B cell (primary cell): Measurements from ENCODE around the gene BBX. TPM values are rescaled to one million over a fixed set of nuclear protein-coding genes. Genes with fewer than 3 reads are reported as not detected.
A peak's percentile ranks its signal among the peaks of the same experiment; 100 is the strongest.

Experiments used
- ATAC-seq: fragments of 200-7000 bp; cut with Tn5 transposase; one replicate; pipeline ENCODE4 v1.10.0; 2021; ENCODE audit warnings: low read depth, mild to moderate bottlenecking, moderate number of reproducible peaks, moderate library complexity
- CTCF ChIA-PET: fragments of 350-600 bp; sonication (Branson Sonifier 250); formaldehyde crosslinking; loops from one replicate; lab custom pipeline; 2021; ENCODE audit warnings: antibody characterized with exemption, inconsistent platforms; lab: Charles Lee
- POLR2A ChIA-PET: fragments of 350-600 bp; sonication (Branson Sonifier 250); formaldehyde crosslinking; loops from one replicate; lab custom pipeline; 2021; ENCODE audit warnings: antibody characterized with exemption; lab: Charles Lee
- DNase-seq: peaks from one replicate; pipeline ENCODE4 v3.0.0; 2013
- H2AFZ ChIP-seq: 2 replicates; pipeline ENCODE4 v1.6.1; 2012; ENCODE audit warnings: mild to moderate bottlenecking, low read depth, low read length; ENCODE audit not compliant: insufficient read depth, poor library complexity, severe bottlenecking
- H3K27ac ChIP-seq, 2 donors: 1 replicate in 1 of 2; 2 replicates in 1 of 2; pipeline ENCODE4 v1.5.1; 2012 to 2013; ENCODE audit warnings: low read length in 2 of 2, mild to moderate bottlenecking in 2 of 2, moderate library complexity in 1 of 2
- H3K27me3 ChIP-seq, 4 experiments: fragments of 200-600 bp in 1 of 4; sonication (generic) in 1 of 4; replicated peaks in 1 of 4; 1 replicate in 2 of 4; 2 replicates in 2 of 4; pipeline versions ENCODE4 v1.6.1 to v1.7.0; 2013 to 2016; ENCODE audit warnings: low read length in 3 of 4, mild to moderate bottlenecking in 2 of 4, mixed read lengths in 1 of 4, moderate library complexity in 1 of 4; ENCODE audit not compliant: insufficient read depth in 4 of 4, control insufficient read depth in 3 of 4; ENCODE audit errors: control extremely low read depth in 1 of 4
- H3K36me3 ChIP-seq, 2 experiments: replicated peaks in 1 of 2; 1 replicate in 1 of 2; 2 replicates in 1 of 2; pipeline versions ENCODE4 v1.6.1 to v1.7.1; 2013; ENCODE audit warnings: low read length in 1 of 2; ENCODE audit not compliant: insufficient read depth in 2 of 2, control insufficient read depth in 1 of 2; ENCODE audit errors: control extremely low read depth in 1 of 2, extremely low read depth in 1 of 2
- H3K4me1 ChIP-seq, 2 donors: fragments of 200-600 bp in 1 of 2; sonication (generic) in 1 of 2; 1 replicate in 1 of 2; 2 replicates in 1 of 2; pipeline versions ENCODE4 v1.5.1 to v1.6.1; 2013 to 2017; ENCODE audit warnings: low read length in 2 of 2; ENCODE audit not compliant: control insufficient read depth in 2 of 2, insufficient read depth in 2 of 2
- H3K4me2 ChIP-seq: replicated peaks from 2 replicates; pipeline ENCODE3; 2012; ENCODE audit warnings: mild to moderate bottlenecking, low read depth, low read length; ENCODE audit not compliant: poor library complexity, severe bottlenecking
- H3K4me3 ChIP-seq, 5 experiments: fragments of 200-600 bp in 1 of 5; sonication (generic) in 1 of 5; 1 replicate in 3 of 5; 2 replicates in 2 of 5; pipeline versions ENCODE4 v1.5.1 to v1.7.0; 2011 to 2016; ENCODE audit warnings: low read length in 4 of 5, mild to moderate bottlenecking in 4 of 5, low read depth in 2 of 5, control low read depth in 1 of 5, moderate library complexity in 1 of 5; ENCODE audit not compliant: insufficient read depth in 1 of 5; ENCODE audit errors: control extremely low read depth in 1 of 5, extremely low read depth in 1 of 5
- H3K79me2 ChIP-seq: fragments of 200-600 bp; sonication (generic); one replicate; pipeline ENCODE4 v1.6.0; 2016; ENCODE audit warnings: low read length; ENCODE audit not compliant: control insufficient read depth, insufficient read depth
- H3K9ac ChIP-seq: fragments of 200-600 bp; sonication (generic); 2 replicates; pipeline ENCODE4 v1.6.1; 2017; ENCODE audit warnings: mild to moderate bottlenecking, low read length, moderate library complexity
- H3K9me3 ChIP-seq, 3 donors: one replicate each; pipeline versions ENCODE4 v1.6.1 to v1.7.1; 2013; ENCODE audit warnings: low read length in 2 of 3; ENCODE audit not compliant: control insufficient read depth in 2 of 3, insufficient read depth in 1 of 3; ENCODE audit errors: control extremely low read depth in 1 of 3
- H4K20me1 ChIP-seq: 2 replicates; pipeline ENCODE4 v1.6.0; 2012; ENCODE audit warnings: mild to moderate bottlenecking, low read length; ENCODE audit not compliant: insufficient read depth, control insufficient read depth, poor library complexity, severe bottlenecking
- H3K27ac Mint-ChIP-seq: one replicate; pipeline ENCODE4 v1.8.0; 2021; ENCODE audit warnings: mixed read lengths
- H3K27me3 Mint-ChIP-seq: one replicate; pipeline ENCODE4 v1.8.0; 2021; ENCODE audit warnings: mixed read lengths
- H3K4me1 Mint-ChIP-seq: one replicate; pipeline ENCODE4 v1.8.0; 2021; ENCODE audit warnings: mixed read lengths
- H3K4me3 Mint-ChIP-seq: one replicate; pipeline ENCODE4 v1.8.0; 2021; ENCODE audit warnings: mixed read lengths
- H3K9me3 Mint-ChIP-seq: one replicate; pipeline ENCODE4 v1.8.0; 2022; ENCODE audit warnings: mixed read lengths; ENCODE audit not compliant: insufficient read depth
- CTCF ChIP-seq: fragments of 200-600 bp; IDR thresholded peaks from one replicate; pipeline ENCODE4 v1.8.0; 2022; ENCODE audit warnings: antibody characterized with exemption, mild to moderate bottlenecking
- EZH2 ChIP-seq: IDR thresholded peaks from 2 replicates; pipeline ENCODE4 v1.6.1; 2012; ENCODE audit warnings: borderline replicate concordance, low read depth, mild to moderate bottlenecking, moderate library complexity, low read length; ENCODE audit not compliant: insufficient read depth, poor library complexity, severe bottlenecking
- WGBS: methylation state at CpG from one replicate; pipeline ENCODE4 v1.1.5; 2013; ENCODE audit warnings: missing lambda C conversion rate; ENCODE audit not compliant: insufficient coverage; 5-methylcytosine and 5-hydroxymethylcytosine counted together
- intact Hi-C: fragments of 100-400 bp; cut with micrococcal nuclease; formaldehyde crosslinking; loops from one replicate; pipeline ENCODE4 v1.10.0; 2022
- polyA plus RNA-seq: library from polyadenylated mRNA; depleted of rRNA; stranded (reverse); fragments of >200 nt; gene quantifications from 2 replicates; pipeline ENCODE4 v1.2.3, GENCODE V29; 2012
- total RNA-seq, 2 donors: library from RNA; stranded (reverse); fragments of 120-200 nt in 1 of 2; gene quantifications; 1 replicate in 1 of 2; 2 replicates in 1 of 2; pipeline versions ENCODE4 v1.2.3 to v1.2.4, GENCODE V29; 2013 to 2022

BBX gene
- total and polyA plus RNA-seq, 2 donors (not counting 1 experiment from before 2014, with no cell fraction given), result 27.8 to 133 TPM

GRCh38 chr3:107661447-107662123, 138.8 kb downstream of the BBX start:
- Histone ChIP-seq H3K79me2 (peaks cover 25% of the 10 kb centered on the region), H2AFZ (peak overlapping the region; percentile 20), H3K4me1 (peaks cover 8% of the 10 kb centered on the region in 2 donors), H3K36me3 (peaks cover 0 to 3% of the 10 kb centered on the region in 2 experiments), H3K27ac (peak overlapping the region in 1 of 2 donors; percentile 31), H3K4me3 (no peak overlapping the region), H3K27me3 (no peaks in the 10 kb centered on the region), H3K4me2 (no peak overlapping the region), H3K9me3 (no peaks in the 10 kb centered on the region), H4K20me1 (no peaks in the 10 kb centered on the region), H3K9ac (no peak overlapping the region)
- Mint-ChIP-seq H3K4me3 (no peak overlapping the region), H3K9me3 (no peaks in the 10 kb centered on the region), H3K27ac (peak overlapping the region; percentile 23), H3K27me3 (no peaks in the 10 kb centered on the region), H3K4me1 (peaks cover 28% of the 10 kb centered on the region)
- ATAC-seq, result no peak
- CTCF ChIA-PET, result interaction anchor here (0.6 to 10.1 kb wide), 16 partner anchors 10 to 819 kb away, joined by 3 to 113 read pairs (median 4); no protein-coding TSS in a partner anchor
- POLR2A ChIA-PET, result interaction anchor here (2.4 kb wide), 1 partner anchor 14 kb away, joined by 5 read pairs; no protein-coding TSS in a partner anchor
- TF ChIP-seq EZH2, result no peak
- TF ChIP-seq CTCF, result no peak
- 87% methylated on average over 2 of the region's 3 CpGs for WGBS
- intact Hi-C loops, result no loop called here
- DNase-seq, result no peak

GRCh38 chr3:107662124-107662507, 139.4 kb downstream of the BBX start:
- ChIA-PET POLR2A (interaction anchor here (2.4 kb wide), 1 partner anchor 13 kb away, joined by 5 read pairs; no protein-coding TSS in a partner anchor), CTCF (interaction anchor here (0.6 to 10.1 kb wide), 11 partner anchors 10 to 819 kb away, joined by 3 to 113 read pairs (median 5); no protein-coding TSS in a partner anchor)

More at GRCh38 chr3:107662124-107662507, 139.4 kb downstream of the BBX start:
- Histone ChIP-seq H3K79me2 (peaks cover 22% of the 10 kb centered on the region), H3K4me2 (no peak overlapping the region), H3K4me3 (no peak overlapping the region), H2AFZ (no peak overlapping the region), H3K27ac (no peak overlapping the region), H3K9ac (no peak overlapping the region), H3K4me1 (peaks cover 8% of the 10 kb centered on the region in 2 donors), H3K27me3 (no peaks in the 10 kb centered on the region), H4K20me1 (no peaks in the 10 kb centered on the region), H3K9me3 (no peaks in the 10 kb centered on the region), H3K36me3 (peaks cover 0 to 3% of the 10 kb centered on the region in 2 experiments)
- H3K27ac Mint-ChIP-seq, result no peak overlapping the region
- WGBS, result no CpG with 5 or more reads among the region's 4 CpGs
- no peak overlapping the region for H3K4me3 Mint-ChIP-seq
- no peaks in the 10 kb centered on the region for H3K9me3 Mint-ChIP-seq
- no peak for DNase-seq
- peaks cover 24% of the 10 kb centered on the region for H3K4me1 Mint-ChIP-seq
- intact Hi-C loops, result no loop called here
- ATAC-seq, result no peak
- no peaks in the 10 kb centered on the region for H3K27me3 Mint-ChIP-seq
- TF ChIP-seq EZH2 (no peak), CTCF (no peak)
